Fibroblast of lung (primary cell): ENCODE data around the gene INS. TPM values are rescaled to one million over a fixed set of nuclear protein-coding genes. Genes with fewer than 3 reads are reported as not detected.

Experiments used
- DNase-seq, 2 donors: peaks; one replicate each; pipeline versions ENCODE4 v3.0.0 to v3.0.0-alpha.2; 2010; ENCODE audit warnings: low read depth in 2 of 2
- H2AFZ ChIP-seq: 2 replicates; pipeline ENCODE4 v1.5.1; 2012; ENCODE audit warnings: low read length, control low read depth, inconsistent platforms
- H3K27ac ChIP-seq: 2 replicates; pipeline ENCODE4 v1.5.1; 2011; ENCODE audit warnings: low read length, control low read depth; ENCODE audit not compliant: insufficient read depth
- H3K27me3 ChIP-seq: 2 replicates; pipeline ENCODE4 v1.5.1; 2011; ENCODE audit warnings: mild to moderate bottlenecking, low read length; ENCODE audit not compliant: control insufficient read depth, insufficient read depth
- H3K36me3 ChIP-seq: 2 replicates; pipeline ENCODE4 v1.5.1; 2011; ENCODE audit warnings: low read length; ENCODE audit not compliant: control insufficient read depth, insufficient read depth
- H3K4me1 ChIP-seq: 2 replicates; pipeline ENCODE4 v1.5.1; 2011; ENCODE audit warnings: low read length; ENCODE audit not compliant: control insufficient read depth, insufficient read depth; ENCODE audit errors: extremely low read depth
- H3K4me2 ChIP-seq: 2 replicates; pipeline ENCODE4 v1.5.1; 2011; ENCODE audit warnings: low read length, control low read depth; ENCODE audit not compliant: insufficient read depth; ENCODE audit errors: extremely low read depth
- H3K4me3 ChIP-seq, 4 experiments: fragments of 200-600 bp in 1 of 4; sonication (generic) in 1 of 4; replicated peaks in 1 of 4; 2 replicates each; pipeline ENCODE4 v1.5.1; 2011 to 2016; ENCODE audit warnings: low read length in 4 of 4, low read depth in 3 of 4, mild to moderate bottlenecking in 3 of 4, control low read depth in 2 of 4, inconsistent platforms in 1 of 4, mixed read lengths in 1 of 4; ENCODE audit not compliant: insufficient read depth in 1 of 4; ENCODE audit errors: control extremely low read depth in 1 of 4
- H3K79me2 ChIP-seq: 2 replicates; pipeline ENCODE4 v1.5.1; 2012; ENCODE audit warnings: mild to moderate bottlenecking, low read length, inconsistent platforms; ENCODE audit not compliant: control insufficient read depth, insufficient read depth
- H3K9ac ChIP-seq: 2 replicates; pipeline ENCODE4 v1.5.1; 2011; ENCODE audit warnings: mild to moderate bottlenecking, low read length, control low read depth; ENCODE audit not compliant: insufficient read depth
- H3K9me3 ChIP-seq: 2 replicates; pipeline ENCODE4 v1.5.1; 2012; ENCODE audit warnings: low read depth, low read length; ENCODE audit not compliant: control insufficient read depth, insufficient read depth
- H4K20me1 ChIP-seq: 2 replicates; pipeline ENCODE4 v1.5.1; 2011; ENCODE audit warnings: low read length; ENCODE audit not compliant: control insufficient read depth, insufficient read depth; ENCODE audit errors: extremely low read depth
- CTCF ChIP-seq, 2 donors: IDR thresholded peaks in 1 of 2; conservative IDR thresholded peaks in 1 of 2; 1 replicate in 1 of 2; 2 replicates in 1 of 2; pipeline ENCODE4 v1.5.1; 2011 to 2012; ENCODE audit warnings: low read length in 2 of 2, control low read depth in 1 of 2, inconsistent platforms in 1 of 2, low read depth in 1 of 2, mild to moderate bottlenecking in 1 of 2
- EZH2 ChIP-seq: IDR thresholded peaks from 2 replicates; pipeline ENCODE4 v1.5.1; 2012; ENCODE audit warnings: low read length, control low read depth, mild to moderate bottlenecking; ENCODE audit errors: missing control alignments
- polyA minus RNA-seq: library from RNA; depleted of rRNA, polyadenylated mRNA; stranded (reverse); fragments of >200 nt; gene quantifications from 2 replicates; pipeline ENCODE4 v1.2.3, GENCODE V29; 2011; ENCODE audit warnings: low replicate concordance
- polyA plus RNA-seq, 2 donors: library from polyadenylated mRNA; depleted of rRNA in 1 of 2; stranded (reverse) in 1 of 2; unstranded in 1 of 2; fragments of >200 nt; gene quantifications; 2 replicates each; pipeline ENCODE4 v1.2.1, GENCODE V29; 2011 to 2012; ENCODE audit warnings: missing spikeins in 1 of 2
- total RNA-seq: library from RNA; depleted of rRNA; stranded (reverse); fragments of >200 nt; gene quantifications from 2 replicates; pipeline ENCODE4 v1.2.1, GENCODE V29; 2014

INS gene
- total RNA-seq (not detected in 2 replicates), polyA plus RNA-seq (not detected in 2 replicates), polyA minus RNA-seq (not detected in 2 replicates)
- not detected in 2 replicates for polyA plus RNA-seq (2012)

DNA sequence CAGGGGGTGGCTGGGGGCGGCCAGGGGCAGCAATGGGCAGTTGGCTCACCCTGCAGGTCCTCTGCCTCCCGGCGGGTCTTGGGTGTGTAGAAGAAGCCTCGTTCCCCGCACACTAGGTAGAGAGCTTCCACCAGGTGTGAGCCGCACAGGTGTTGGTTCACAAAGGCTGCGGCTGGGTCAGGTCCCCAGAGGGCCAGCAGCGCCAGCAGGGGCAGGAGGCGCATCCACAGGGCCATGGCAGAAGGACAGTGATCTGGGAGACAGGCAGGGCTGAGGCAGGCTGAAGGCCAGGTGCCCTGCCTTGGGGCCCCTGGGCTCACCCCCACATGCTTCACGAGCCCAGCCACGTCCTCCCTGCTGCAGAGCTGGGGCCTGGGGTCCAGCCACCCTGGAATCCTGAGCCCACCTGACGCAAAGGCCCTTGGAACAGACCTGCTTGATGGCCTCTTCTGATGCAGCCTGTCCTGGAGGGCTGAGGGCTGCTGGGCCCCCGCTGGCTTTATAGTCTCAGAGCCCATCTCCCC is at the start of gene INS:
Gene INS, minus strand, starts transcription at position 474 of the 524 bp plus-strand sequence. Its CDS starts 238 bp downstream, at position 236.
- no peaks in the 10 kb centered on the region for H3K27me3 ChIP-seq
- H3K4me1 ChIP-seq: no peaks in the 10 kb centered on the region
- H3K9me3 ChIP-seq: no peaks in the 10 kb centered on the region
- no peak within 1 kb of the TSS for H2AFZ ChIP-seq
- no peak for DNase-seq
- H3K79me2 ChIP-seq: no peaks in the 10 kb centered on the region
- no peaks in the 10 kb centered on the region for H4K20me1 ChIP-seq
- H3K4me3 ChIP-seq: no peak within 1 kb of the TSS
- H3K9ac ChIP-seq: no peak within 1 kb of the TSS
- no peak for TF ChIP-seq EZH2
- no peak for TF ChIP-seq CTCF (conservative IDR thresholded peaks at IDR 0.05 in 1 of 2, IDR thresholded peaks at IDR 0.05 in 1 of 2; ENCODE audit: low read depth in 1 of 2, low read length in 2 of 2)
- H3K36me3 ChIP-seq: no peaks in the 10 kb centered on the region
- H3K27ac ChIP-seq: no peak within 1 kb of the TSS
- no peak within 1 kb of the TSS for H3K4me2 ChIP-seq

- H4K20me1 ChIP-seq: no peaks in the 10 kb centered on the region
- no peak overlapping the region for H3K9ac ChIP-seq
- H3K27me3 ChIP-seq: no peaks in the 10 kb centered on the region
- no peaks in the 10 kb centered on the region for H3K36me3 ChIP-seq
- H3K4me2 ChIP-seq: no peak overlapping the region
- TF ChIP-seq EZH2: no peak
- TF ChIP-seq CTCF (conservative IDR thresholded peaks at IDR 0.05 in 1 of 2, IDR thresholded peaks at IDR 0.05 in 1 of 2; ENCODE audit: low read depth in 1 of 2, low read length in 2 of 2): no peak
- no peaks in the 10 kb centered on the region for H3K79me2 ChIP-seq
- H2AFZ ChIP-seq: no peak overlapping the region
- no peak for DNase-seq
- no peak overlapping the region for H3K4me3 ChIP-seq
- no peak overlapping the region for H3K27ac ChIP-seq
- no peaks in the 10 kb centered on the region for H3K9me3 ChIP-seq
- no peaks in the 10 kb centered on the region for H3K4me1 ChIP-seq
Measured at GRCh38 chr11:2210366-2211112, 49.5 kb upstream of the INS start.

DNA sequence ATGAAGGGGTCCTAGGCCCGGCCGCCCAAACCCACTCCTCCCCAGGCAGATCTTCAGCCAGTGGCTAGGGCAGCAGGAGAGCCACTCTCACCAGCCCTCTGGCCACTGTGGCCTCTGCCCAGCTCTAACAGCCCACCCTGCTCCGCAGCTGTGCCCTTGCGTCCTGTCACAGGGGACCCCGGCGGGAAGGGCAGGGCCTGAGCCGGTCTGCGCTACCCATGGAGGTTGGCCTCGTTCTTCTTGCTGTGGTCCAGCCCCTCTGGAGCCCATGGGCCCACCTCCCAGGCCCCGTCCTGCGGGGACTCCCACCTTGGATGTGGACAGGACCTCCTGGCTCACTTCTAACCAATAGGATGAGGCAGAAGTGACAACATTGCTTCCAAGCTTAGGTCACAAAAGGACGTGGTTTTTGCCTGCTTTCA is 48.9 kb upstream of the INS start:
- no peaks in the 10 kb centered on the region for H4K20me1 ChIP-seq
- no peak overlapping the region for H3K9ac ChIP-seq
- no peaks in the 10 kb centered on the region for H3K79me2 ChIP-seq
- H3K4me3 ChIP-seq: no peak overlapping the region
- no peaks in the 10 kb centered on the region for H3K36me3 ChIP-seq
- H3K9me3 ChIP-seq: no peaks in the 10 kb centered on the region
- H2AFZ ChIP-seq: no peak overlapping the region
- H3K27me3 ChIP-seq: no peaks in the 10 kb centered on the region
- H3K4me1 ChIP-seq: no peaks in the 10 kb centered on the region
- TF ChIP-seq EZH2 (no peak), CTCF (conservative IDR thresholded peaks at IDR 0.05 in 1 of 2, IDR thresholded peaks at IDR 0.05 in 1 of 2; ENCODE audit: low read depth in 1 of 2, low read length in 2 of 2) (no peak)
- DNase-seq: no peak
- no peak overlapping the region for H3K27ac ChIP-seq
- no peak overlapping the region for H3K4me2 ChIP-seq
